BLaER1 treated with 17β-estradiol and CSF1 and Interleukin-3, amounts not matched to agents 10 nM and 100 nM (cell line): ENCODE results near the gene BEX1.
"Not testable (repeated sequence)": the region's sequence is repeated elsewhere in the genome, so short reads cannot be mapped to it uniquely, and the experiment has no call there.

Source experiments
- H3K27ac ChIP-seq, 11 experiments: shearing (Covaris generic); formaldehyde crosslinking; 2 replicates each; pipeline ENCODE4 v1.8.1; 2022
- H3K27me3 ChIP-seq, 11 experiments: shearing (Covaris generic); formaldehyde crosslinking; 2 replicates each; pipeline ENCODE4 v1.8.1; 2022
- H3K36me3 ChIP-seq, 11 experiments: shearing (Covaris generic); formaldehyde crosslinking; 2 replicates each; pipeline ENCODE4 v1.8.1; 2022
- H3K4me1 ChIP-seq, 10 experiments: shearing (Covaris generic); formaldehyde crosslinking; 2 replicates each; pipeline ENCODE4 v1.8.1; 2022
- H3K4me2 ChIP-seq, 11 experiments: shearing (Covaris generic); formaldehyde crosslinking; 2 replicates each; pipeline ENCODE4 v1.8.1; 2022
- H3K4me3 ChIP-seq, 10 experiments: shearing (Covaris generic); formaldehyde crosslinking; 2 replicates each; pipeline ENCODE4 v1.8.1; 2022
- H3K9ac ChIP-seq, 11 experiments: shearing (Covaris generic); formaldehyde crosslinking; 2 replicates each; pipeline ENCODE4 v1.8.1; 2022
- H3K9me3 ChIP-seq, 11 experiments: shearing (Covaris generic); formaldehyde crosslinking; replicated peaks in 1 of 11; 2 replicates each; pipeline ENCODE4 v1.8.1; 2022
- H4K20me1 ChIP-seq, 11 experiments: shearing (Covaris generic); formaldehyde crosslinking; 2 replicates each; pipeline ENCODE4 v1.8.1; 2022
- Cebpa-rat ChIP-seq, 11 experiments: shearing (Covaris generic); IDR thresholded peaks; 2 replicates each; pipeline ENCODE4 v1.8.1; 2022

The BEX1 gene

DNA sequence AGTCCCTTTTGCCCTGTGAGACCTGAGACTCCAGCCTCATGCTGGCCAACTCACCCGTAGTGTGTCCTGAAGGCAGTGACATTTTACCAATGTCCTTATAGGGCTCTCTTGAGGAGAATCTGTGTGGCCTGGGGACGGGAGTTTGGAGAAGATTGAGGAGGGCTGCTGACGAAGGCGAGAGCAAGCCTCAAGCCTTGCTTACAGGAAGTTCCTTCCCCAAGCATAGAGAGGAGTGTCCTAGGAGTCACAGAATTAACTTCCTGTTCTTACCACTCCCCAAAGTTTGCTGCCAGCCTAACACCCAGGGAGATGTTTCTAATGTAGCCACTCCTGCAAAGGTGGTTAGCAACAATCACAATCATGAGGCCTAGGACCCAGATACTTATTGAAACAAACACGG lies 29.0 kb upstream of the BEX1 start, which contains the start of gene NXF3:
Gene NXF3, minus strand, starts transcription at position 202 of the 400 bp plus-strand sequence. Its CDS starts 120 bp downstream, at position 82.
- peaks cover 0 to 7% (median 0%) of the 10 kb centered on the region in 11 experiments; a peak in 1 of 22 replicates for H3K27me3 ChIP-seq
- no peak within 1 kb of the TSS for H3K9ac ChIP-seq
- peaks cover 0 to 6% (median 0%) of the 10 kb centered on the region in 11 experiments; a peak in 3 of 22 replicates for H3K9me3 ChIP-seq
- H3K4me2 ChIP-seq = peak within 1 kb of the TSS in 4 of 11 experiments; percentile 14 to 50 (median 38); a peak in 5 of 22 replicates
- H4K20me1 ChIP-seq = no peaks in the 10 kb centered on the region
- H3K4me3 ChIP-seq = no peak within 1 kb of the TSS
- H3K27ac ChIP-seq = peak within 1 kb of the TSS in 2 of 11 experiments; percentile 16 to 43; a peak in 1 of 22 replicates
- no peaks in the 10 kb centered on the region for H3K36me3 ChIP-seq
- TF ChIP-seq Cebpa-rat (IDR thresholded peaks at IDR 0.05) = no peak
- H3K4me1 ChIP-seq = peaks cover 0 to 10% (median 0%) of the 10 kb centered on the region in 10 experiments; a peak in 6 of 20 replicates

DNA sequence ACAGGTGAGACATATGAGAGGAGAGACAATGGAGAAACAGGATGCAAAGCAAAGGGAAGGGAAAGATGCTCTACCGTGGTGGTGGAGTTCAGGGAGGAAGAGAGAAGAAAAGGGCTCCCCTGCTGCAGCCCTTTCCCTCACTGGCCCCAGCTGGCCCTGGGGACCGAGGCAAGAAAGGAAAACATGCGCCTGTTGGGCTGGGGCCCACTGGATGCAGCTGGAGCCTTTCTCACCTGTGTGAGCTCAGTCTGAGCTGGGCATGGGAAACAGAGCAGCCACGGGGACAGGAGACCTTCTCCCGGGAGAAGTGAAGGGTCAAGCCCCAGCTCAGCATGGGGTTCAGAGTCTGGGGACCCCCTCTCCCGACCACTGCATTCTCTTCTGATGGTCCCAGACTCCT lies 17.1 kb upstream of the BEX1 start:
- Histone ChIP-seq H3K4me2 (no peak overlapping the region), H4K20me1 (no peaks in the 10 kb centered on the region), H3K27me3 (no peaks in the 10 kb centered on the region), H3K9me3 (no peaks in the 10 kb centered on the region), H3K9ac (no peak overlapping the region), H3K4me1 (peaks cover 0 to 12% (median 0%) of the 10 kb centered on the region in 10 experiments; a peak in 3 of 20 replicates), H3K36me3 (no peaks in the 10 kb centered on the region), H3K4me3 (no peak overlapping the region), H3K27ac (no peak overlapping the region)
- no peak for TF ChIP-seq Cebpa-rat (IDR thresholded peaks at IDR 0.05)

DNA sequence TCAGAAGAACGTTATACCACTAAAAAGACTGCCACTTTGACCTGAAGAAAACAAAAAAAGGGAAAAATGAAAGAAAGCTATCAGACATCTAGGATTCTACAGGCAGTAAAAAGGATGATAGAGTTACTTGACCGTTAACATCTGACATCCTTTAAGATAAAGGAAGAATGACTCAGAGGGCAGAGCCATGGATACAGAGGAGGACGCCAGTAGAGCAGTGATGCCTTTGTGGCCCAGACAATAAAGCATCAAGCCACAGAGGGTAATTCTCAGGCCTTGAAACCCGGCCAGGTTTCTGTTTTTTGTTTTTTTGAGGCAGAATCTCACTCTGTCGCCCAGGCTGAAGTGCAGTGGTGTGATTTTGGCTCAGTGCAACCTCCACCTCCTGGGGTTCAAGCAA lies 9.5 kb upstream of the BEX1 start:
- Histone ChIP-seq H3K4me2 (no peak overlapping the region), H4K20me1 (no peaks in the 10 kb centered on the region), H3K4me1 (peaks cover 0 to 6% (median 0%) of the 10 kb centered on the region in 10 experiments; a peak in 2 of 20 replicates), H3K9ac (no peak overlapping the region), H3K4me3 (no peak overlapping the region), H3K27me3 (no peaks in the 10 kb centered on the region), H3K9me3 (no peaks in the 10 kb centered on the region), H3K36me3 (no peaks in the 10 kb centered on the region), H3K27ac (no peak overlapping the region)
- TF ChIP-seq Cebpa-rat (IDR thresholded peaks at IDR 0.05) = no peak

- Histone ChIP-seq H3K4me1 (no peaks in the 10 kb centered on the region), H3K27me3 (0 out of 22 replicates have a peak, but pooled peaks cover 0 to 3% (median 0%) of the 10 kb centered on the region in 11 experiments), H3K9me3 (peaks cover 0 to 13% (median 6%) of the 10 kb centered on the region in 11 experiments; a peak in 9 of 22 replicates), H3K27ac (no peak overlapping the region), H3K36me3 (no peaks in the 10 kb centered on the region), H3K4me2 (no peak overlapping the region), H3K9ac (no peak overlapping the region), H3K4me3 (no peak overlapping the region), H4K20me1 (no peaks in the 10 kb centered on the region)
- TF ChIP-seq Cebpa-rat (IDR thresholded peaks at IDR 0.05) = no peak
Observed at GRCh38 chrX:103066606-103067005, 2.6 kb upstream of the BEX1 start.

GRCh38 chrX:103063191-103063845 lies 653 bp downstream of the BEX1 start:
- Histone ChIP-seq H3K9ac (no peak overlapping the region), H3K27ac (no peak overlapping the region), H3K4me2 (no peak overlapping the region), H4K20me1 (no peaks in the 10 kb centered on the region), H3K4me3 (no peak overlapping the region), H3K9me3 (peaks cover 0 to 13% (median 6%) of the 10 kb centered on the region in 11 experiments; a peak in 9 of 22 replicates), H3K36me3 (no peaks in the 10 kb centered on the region), H3K4me1 (no peaks in the 10 kb centered on the region), H3K27me3 (0 out of 22 replicates have a peak, but pooled peaks cover 0 to 3% (median 0%) of the 10 kb centered on the region in 11 experiments)
- no peak for TF ChIP-seq Cebpa-rat (IDR thresholded peaks at IDR 0.05)

DNA sequence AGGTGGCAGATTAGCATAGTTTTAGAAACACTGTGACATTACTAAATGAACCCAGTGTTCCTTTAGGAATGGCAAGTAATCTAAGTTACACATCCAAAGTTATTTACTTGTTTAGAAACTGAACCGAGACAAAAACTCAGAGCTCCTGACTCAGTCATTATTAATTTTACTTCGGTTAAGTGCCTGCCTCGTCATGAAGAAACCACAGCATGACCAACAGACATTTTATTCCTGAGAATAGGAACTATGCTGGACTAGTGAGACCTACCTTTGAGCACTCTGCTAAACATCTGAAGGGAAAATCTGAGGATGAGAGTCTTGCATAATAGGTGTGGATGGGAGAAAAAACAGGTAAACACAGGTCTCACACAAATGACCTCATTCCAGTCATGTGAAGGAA lies 2.5 kb downstream of the BEX1 start:
- H3K4me1 ChIP-seq = no peaks in the 10 kb centered on the region
- peaks cover 0 to 13% (median 6%) of the 10 kb centered on the region in 11 experiments; a peak in 9 of 22 replicates for H3K9me3 ChIP-seq
- no peak overlapping the region for H3K4me2 ChIP-seq
- no peak for TF ChIP-seq Cebpa-rat (IDR thresholded peaks at IDR 0.05)
- H3K4me3 ChIP-seq = no peak overlapping the region
- no peaks in the 10 kb centered on the region for H4K20me1 ChIP-seq
- H3K9ac ChIP-seq = no peak overlapping the region
- H3K27me3 ChIP-seq = peaks cover 0 to 11% (median 0%) of the 10 kb centered on the region in 11 experiments; a peak in 6 of 22 replicates
- no peaks in the 10 kb centered on the region for H3K36me3 ChIP-seq
- H3K27ac ChIP-seq = no peak overlapping the region

- no peak overlapping the region for H3K4me2 ChIP-seq
- H3K9me3 ChIP-seq = no peaks in the 10 kb centered on the region
- H3K4me3 ChIP-seq = no peak overlapping the region
- no peaks in the 10 kb centered on the region for H4K20me1 ChIP-seq
- H3K4me1 ChIP-seq = peaks cover 0 to 10% (median 0%) of the 10 kb centered on the region in 10 experiments; a peak in 1 of 20 replicates
- no peak overlapping the region for H3K27ac ChIP-seq
- TF ChIP-seq Cebpa-rat (IDR thresholded peaks at IDR 0.05) = no peak
- no peak overlapping the region for H3K9ac ChIP-seq
- no peaks in the 10 kb centered on the region for H3K36me3 ChIP-seq
- H3K27me3 ChIP-seq = peaks cover 0 to 11% (median 0%) of the 10 kb centered on the region in 11 experiments; a peak in 6 of 22 replicates
Observed at GRCh38 chrX:103056902-103057301, 7.1 kb downstream of the BEX1 start.

DNA sequence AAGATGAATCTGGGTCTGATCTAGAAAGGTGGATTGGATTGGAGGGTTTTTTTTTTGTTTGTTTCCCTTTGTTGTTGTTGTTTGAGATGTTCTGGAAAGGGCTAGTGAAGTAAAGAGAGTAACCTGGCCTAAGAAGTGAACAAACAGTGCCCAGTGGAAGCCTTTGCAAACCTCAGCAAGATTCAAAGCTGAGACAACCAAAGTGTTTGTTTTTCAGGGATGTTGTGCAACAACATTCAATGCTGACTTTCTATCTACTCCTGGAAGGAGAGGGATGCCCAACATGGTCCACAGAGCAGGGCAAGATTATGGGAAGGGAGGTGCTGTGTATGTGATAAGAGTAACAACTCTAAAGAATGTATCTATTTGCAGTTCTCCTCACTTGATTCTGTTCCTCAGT lies 11.3 kb downstream of the BEX1 start:
- H3K27ac ChIP-seq = no peak overlapping the region
- no peaks in the 10 kb centered on the region for H3K9me3 ChIP-seq
- H3K4me2 ChIP-seq = peak overlapping the region in 1 of 11 experiments; percentile 1; a peak in 1 of 22 replicates
- H3K4me3 ChIP-seq = no peak overlapping the region
- TF ChIP-seq Cebpa-rat (IDR thresholded peaks at IDR 0.05) = peak in 1 of 11 experiments; percentile 20; a peak in 1 of 22 replicates
- peaks cover 0 to 10% (median 0%) of the 10 kb centered on the region in 10 experiments; a peak in 1 of 20 replicates for H3K4me1 ChIP-seq
- no peaks in the 10 kb centered on the region for H3K36me3 ChIP-seq
- peaks cover 0 to 6% (median 0%) of the 10 kb centered on the region in 11 experiments; a peak in 5 of 22 replicates for H3K27me3 ChIP-seq
- H4K20me1 ChIP-seq = no peaks in the 10 kb centered on the region
- no peak overlapping the region for H3K9ac ChIP-seq

DNA sequence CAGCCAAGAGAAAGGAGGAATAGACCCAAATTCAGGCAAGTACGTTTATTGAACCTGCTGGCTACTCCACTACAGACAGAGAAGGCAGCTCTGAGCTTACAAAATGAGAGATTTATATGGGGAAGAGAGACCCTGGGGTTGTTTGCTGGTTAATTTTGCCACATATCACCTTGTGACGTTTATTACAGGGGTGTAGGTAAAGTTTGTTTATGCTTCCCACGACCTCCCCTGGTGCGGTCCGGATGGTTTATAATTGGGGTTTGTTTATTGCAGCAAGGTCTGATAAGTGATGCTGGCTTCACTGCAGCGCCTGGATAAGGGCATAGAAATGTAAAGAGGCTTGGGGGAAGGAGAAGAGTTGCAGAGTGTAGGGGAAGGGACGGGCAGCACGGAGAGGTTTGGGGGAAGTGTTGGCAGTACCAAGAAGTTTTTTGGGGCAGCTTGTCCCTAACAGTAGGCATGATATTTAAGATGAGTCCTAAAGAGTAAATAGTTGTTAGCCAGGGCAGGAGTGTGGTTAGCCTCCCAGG lies 12.6 kb downstream of the BEX1 start:
- H3K4me1 ChIP-seq = peaks cover 0 to 10% (median 0%) of the 10 kb centered on the region in 10 experiments; a peak in 1 of 20 replicates
- H3K9me3 ChIP-seq = peaks cover 5 to 6% (median 6%) of the 10 kb centered on the region in 11 experiments; a peak in 20 of 22 replicates
- H3K27ac ChIP-seq = no peak overlapping the region
- no peak for TF ChIP-seq Cebpa-rat (IDR thresholded peaks at IDR 0.05)
- no peaks in the 10 kb centered on the region for H3K36me3 ChIP-seq
- no peak overlapping the region for H3K4me2 ChIP-seq
- no peak overlapping the region for H3K9ac ChIP-seq
- no peak overlapping the region for H3K4me3 ChIP-seq
- H4K20me1 ChIP-seq = no peaks in the 10 kb centered on the region
- H3K27me3 ChIP-seq = no peaks in the 10 kb centered on the region; a peak in 3 of 22 replicates

DNA sequence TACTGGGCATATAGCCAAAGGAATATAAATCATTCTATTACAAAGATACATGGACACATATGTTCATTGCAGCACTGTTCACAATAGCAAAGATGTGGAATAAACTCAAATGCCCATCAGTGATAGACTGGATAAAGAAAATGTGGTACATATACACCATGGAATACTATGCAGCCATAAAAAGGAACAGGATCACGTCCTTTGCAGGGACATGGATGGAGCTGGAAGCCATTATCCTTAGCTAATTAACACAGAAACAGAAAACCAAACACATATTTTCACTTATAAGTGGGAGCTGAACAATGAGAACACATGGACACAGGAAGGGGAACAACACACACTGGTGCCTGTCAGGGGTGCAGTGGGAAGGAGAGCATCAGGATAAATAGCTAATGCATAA lies 30.6 kb downstream of the BEX1 start:
- H3K4me2 ChIP-seq, H3K9me3 ChIP-seq, H4K20me1 ChIP-seq, H3K36me3 ChIP-seq, H3K9ac ChIP-seq, H3K27ac ChIP-seq, H3K27me3 ChIP-seq, H3K4me1 ChIP-seq, H3K4me3 ChIP-seq: not testable (repeated sequence)
